NK-92 treated with Interleukin-12 subunit alpha and Interleukin-12 subunit beta, amount 100 ng/mL, for 24 hours (cell line): ENCODE data around the gene GDAP1L1.

Experiments
- DNase-seq: peaks from one replicate; lab custom pipeline; 2025; lab: John Stamatoyannopoulos, UW

GDAP1L1 gene

GRCh38 chr20:44247131-44247571, at the start of gene GDAP1L1:
Gene GDAP1L1, plus strand, starts transcription at chr20:44247308. Its CDS starts 27 bp downstream, at chr20:44247335.
- no peak for DNase-seq

- peak; percentile 59 for DNase-seq
These were observed 48.2 kb upstream of the GDAP1L1 start for GRCh38 chr20:44198872-44199271.

GRCh38 chr20:44199877-44200276, 47.2 kb upstream of the GDAP1L1 start:
- no peak for DNase-seq

GRCh38 chr20:44200371-44200770, 46.7 kb upstream of the GDAP1L1 start:
- no peak for DNase-seq

GRCh38 chr20:44200983-44201382, 46.1 kb upstream of the GDAP1L1 start:
- DNase-seq = no peak

- DNase-seq = no peak
These were observed 43.9 kb upstream of the GDAP1L1 start for GRCh38 chr20:44203161-44203560.

- DNase-seq = no peak
These were observed 42.8 kb upstream of the GDAP1L1 start for GRCh38 chr20:44204156-44204831.

- DNase-seq = no peak
These were observed 42.3 kb upstream of the GDAP1L1 start for GRCh38 chr20:44204832-44205215.

GRCh38 chr20:44206132-44206531, 41.0 kb upstream of the GDAP1L1 start:
- no peak for DNase-seq

GRCh38 chr20:44207126-44207723, 39.9 kb upstream of the GDAP1L1 start:
- no peak for DNase-seq

- DNase-seq = no peak
These were observed 38.9 kb upstream of the GDAP1L1 start for GRCh38 chr20:44208165-44208564.

GRCh38 chr20:44208770-44209169, 38.3 kb upstream of the GDAP1L1 start:
- DNase-seq = no peak

- no peak for DNase-seq
These were observed 37.3 kb upstream of the GDAP1L1 start for GRCh38 chr20:44209686-44210405.

- peak; percentile 96 for DNase-seq
These were observed 36.5 kb upstream of the GDAP1L1 start, which contains the start of gene OSER1 for GRCh38 chr20:44210406-44211176. Gene OSER1, minus strand, starts transcription at chr20:44210771. Its CDS starts 3,814 bp downstream, at chr20:44206957.

- no peak for DNase-seq
These were observed 35.7 kb upstream of the GDAP1L1 start for GRCh38 chr20:44211177-44212039.

- no peak for DNase-seq
These were observed 34.3 kb upstream of the GDAP1L1 start for GRCh38 chr20:44212792-44213191.

- DNase-seq = peak; percentile 34
These were observed 32.0 kb upstream of the GDAP1L1 start for GRCh38 chr20:44215125-44215524.

- DNase-seq = peak; percentile 30
These were observed 29.6 kb upstream of the GDAP1L1 start for GRCh38 chr20:44217342-44218092.

GRCh38 chr20:44218446-44218845, 28.7 kb upstream of the GDAP1L1 start:
- DNase-seq = no peak

GRCh38 chr20:44219170-44219730, 27.9 kb upstream of the GDAP1L1 start:
- DNase-seq = no peak
